Spinal cord (tissue), 10 donors: ENCODE data around the gene CMC1. TPM values are rescaled to one million over a fixed set of nuclear protein-coding genes. Genes with fewer than 3 reads are reported as not detected.

Experiments used
- DNase-seq, 6 donors: peaks; one replicate each; pipeline versions ENCODE4 v3.0.0 to v3.0.0-alpha.2; 2013 to 2015; ENCODE audit warnings: low spot score in 6 of 6, low read depth in 4 of 6
- H3K27ac ChIP-seq: one replicate; pipeline ENCODE4 v1.5.1; 2013; ENCODE audit warnings: low read depth, low read length, control low read depth
- H3K27me3 ChIP-seq: one replicate; pipeline ENCODE4 v1.6.1; 2013; ENCODE audit warnings: low read length; ENCODE audit not compliant: control insufficient read depth, insufficient read depth
- H3K36me3 ChIP-seq: one replicate; pipeline ENCODE4 v1.6.1; 2013; ENCODE audit warnings: low read length; ENCODE audit not compliant: control insufficient read depth, insufficient read depth
- H3K4me1 ChIP-seq: one replicate; pipeline ENCODE4 v1.6.1; 2013; ENCODE audit warnings: low read length; ENCODE audit not compliant: control insufficient read depth, insufficient read depth
- H3K4me3 ChIP-seq: one replicate; pipeline ENCODE4 v1.5.1; 2013; ENCODE audit warnings: low read depth, low read length, control low read depth
- H3K9me3 ChIP-seq: one replicate; pipeline ENCODE4 v1.6.1; 2013; ENCODE audit warnings: low read length; ENCODE audit not compliant: control insufficient read depth, insufficient read depth
- whole genome bisulfite sequencing: methylation state at CpG from one replicate; pipeline ENCODE4 v1.1.5; 2013; ENCODE audit warnings: missing lambda C conversion rate; ENCODE audit not compliant: insufficient coverage; 5-methylcytosine and 5-hydroxymethylcytosine counted together
- polyA plus RNA-seq, 2 donors: library from polyadenylated mRNA; unstranded; fragments of 120-200 nt; gene quantifications; one replicate each; pipeline ENCODE4 v1.2.1, GENCODE V29; 2013; ENCODE audit not compliant: insufficient read length in 2 of 2
- total RNA-seq, 2 donors: library from RNA; depleted of rRNA in 1 of 2; stranded (reverse); fragments of 120-200 nt in 1 of 2; fragments of >200 nt in 1 of 2; gene quantifications; one replicate each; pipeline versions ENCODE4 v1.2.3 to v1.2.4, GENCODE V29; 2013 to 2014
- donor health status: healthy.

CMC1 gene
- total and polyA plus RNA-seq, 4 donors: 8.5 to 22.9 (median 17.1) TPM

- no peaks in the 10 kb centered on the region for H3K4me1 ChIP-seq
- no CpG with 5 or more reads among the region's 1 CpG for WGBS
- no peaks in the 10 kb centered on the region for H3K9me3 ChIP-seq
- H3K27me3 ChIP-seq: no peaks in the 10 kb centered on the region
- H3K36me3 ChIP-seq: no peaks in the 10 kb centered on the region
- H3K27ac ChIP-seq: no peak overlapping the region
- no peak overlapping the region for H3K4me3 ChIP-seq
- DNase-seq: no peak
Observed at GRCh38 chr3:28212681-28213080, 28.7 kb upstream of the CMC1 start.

- DNase-seq: no peak
- 100% methylated on average over 2 of the region's 3 CpGs for WGBS
- Histone ChIP-seq H3K27me3 (no peaks in the 10 kb centered on the region), H3K9me3 (no peaks in the 10 kb centered on the region), H3K4me3 (no peak overlapping the region), H3K36me3 (no peaks in the 10 kb centered on the region), H3K4me1 (no peaks in the 10 kb centered on the region), H3K27ac (no peak overlapping the region)
Observed at GRCh38 chr3:28215407-28215806, 26.0 kb upstream of the CMC1 start.

- H3K27me3 ChIP-seq: no peaks in the 10 kb centered on the region
- no CpG with 5 or more reads among the region's 3 CpGs for WGBS
- H3K27ac ChIP-seq: no peak overlapping the region
- no peaks in the 10 kb centered on the region for H3K36me3 ChIP-seq
- H3K4me1 ChIP-seq: no peaks in the 10 kb centered on the region
- no peaks in the 10 kb centered on the region for H3K9me3 ChIP-seq
- DNase-seq: no peak
- no peak overlapping the region for H3K4me3 ChIP-seq
Observed at GRCh38 chr3:28218071-28218916, 23.1 kb upstream of the CMC1 start.

GRCh38 chr3:28218917-28219198, 22.6 kb upstream of the CMC1 start:
- Histone ChIP-seq H3K27me3 (no peaks in the 10 kb centered on the region), H3K4me1 (no peaks in the 10 kb centered on the region), H3K9me3 (no peaks in the 10 kb centered on the region), H3K36me3 (no peaks in the 10 kb centered on the region), H3K27ac (no peak overlapping the region), H3K4me3 (no peak overlapping the region)
- no peak for DNase-seq

GRCh38 chr3:28224430-28224829, 17.0 kb upstream of the CMC1 start:
- no CpG with 5 or more reads among the region's 4 CpGs for WGBS
- Histone ChIP-seq H3K36me3 (no peaks in the 10 kb centered on the region), H3K4me3 (no peak overlapping the region), H3K27ac (no peak overlapping the region), H3K27me3 (no peaks in the 10 kb centered on the region), H3K4me1 (no peaks in the 10 kb centered on the region), H3K9me3 (no peaks in the 10 kb centered on the region)
- no peak for DNase-seq

- DNase-seq: no peak
- Histone ChIP-seq H3K4me3 (no peak overlapping the region), H3K4me1 (no peaks in the 10 kb centered on the region), H3K36me3 (no peaks in the 10 kb centered on the region), H3K27ac (no peak overlapping the region), H3K9me3 (no peaks in the 10 kb centered on the region), H3K27me3 (no peaks in the 10 kb centered on the region)
- 100% methylated on average over 2 of the region's 3 CpGs for WGBS
Observed at GRCh38 chr3:28226020-28226419, 15.4 kb upstream of the CMC1 start.

GRCh38 chr3:28228623-28229022, 12.8 kb upstream of the CMC1 start:
- 79% methylated on average over 1 of the region's 5 CpGs for WGBS
- H3K27ac ChIP-seq: no peak overlapping the region

GRCh38 chr3:28232659-28233058, 8.8 kb upstream of the CMC1 start:
- Histone ChIP-seq H3K4me1 (no peaks in the 10 kb centered on the region), H3K36me3 (no peaks in the 10 kb centered on the region), H3K9me3 (no peaks in the 10 kb centered on the region), H3K27ac (no peak overlapping the region), H3K4me3 (no peak overlapping the region), H3K27me3 (no peaks in the 10 kb centered on the region)
- no peak for DNase-seq

More at GRCh38 chr3:28228623-28229022, 12.8 kb upstream of the CMC1 start:
- no peak overlapping the region for H3K4me3 ChIP-seq
- no peak for DNase-seq
- H3K36me3 ChIP-seq: no peaks in the 10 kb centered on the region
- no peaks in the 10 kb centered on the region for H3K27me3 ChIP-seq
- no peaks in the 10 kb centered on the region for H3K9me3 ChIP-seq
- H3K4me1 ChIP-seq: no peaks in the 10 kb centered on the region

GRCh38 chr3:28234454-28234853, 7.0 kb upstream of the CMC1 start:
- H3K27ac ChIP-seq: no peak overlapping the region
- no peaks in the 10 kb centered on the region for H3K4me1 ChIP-seq
- H3K27me3 ChIP-seq: no peaks in the 10 kb centered on the region
- no peaks in the 10 kb centered on the region for H3K9me3 ChIP-seq
- no peak for DNase-seq
- H3K36me3 ChIP-seq: no peaks in the 10 kb centered on the region
- no peak overlapping the region for H3K4me3 ChIP-seq

GRCh38 chr3:28239108-28239507, 2.3 kb upstream of the CMC1 start:
- H3K36me3 ChIP-seq: no peaks in the 10 kb centered on the region
- H3K9me3 ChIP-seq: peaks cover 2% of the 10 kb centered on the region
- no peaks in the 10 kb centered on the region for H3K27me3 ChIP-seq
- H3K27ac ChIP-seq: no peak overlapping the region
- WGBS: 44% methylated on average over 3 of the region's 3 CpGs
- DNase-seq: no peak
- H3K4me3 ChIP-seq: no peak overlapping the region
- peaks cover 5% of the 10 kb centered on the region for H3K4me1 ChIP-seq
